Measurements from ENCODE around the gene GHR.

The GHR gene

DNA sequence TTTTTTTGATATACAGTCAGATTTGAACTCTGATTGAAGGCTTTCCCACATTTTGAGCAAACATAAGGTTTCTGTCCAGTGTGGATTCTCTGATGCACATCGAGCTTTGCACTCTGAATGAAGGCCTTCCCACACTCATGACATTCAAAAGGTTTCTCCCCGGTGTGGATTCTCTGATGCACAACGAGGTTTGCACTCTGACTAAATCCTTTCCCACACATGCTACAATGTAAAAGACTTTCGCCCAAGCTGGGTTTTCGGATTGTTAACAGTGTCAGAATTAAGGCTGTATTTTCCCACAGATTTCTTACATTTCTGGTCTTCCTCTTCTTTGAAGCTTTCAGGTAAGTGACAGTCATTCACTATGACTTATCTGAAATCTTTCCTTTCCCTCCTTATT is 44.3 kb downstream of the GHR start:
- DNase-seq = no peak

DNA sequence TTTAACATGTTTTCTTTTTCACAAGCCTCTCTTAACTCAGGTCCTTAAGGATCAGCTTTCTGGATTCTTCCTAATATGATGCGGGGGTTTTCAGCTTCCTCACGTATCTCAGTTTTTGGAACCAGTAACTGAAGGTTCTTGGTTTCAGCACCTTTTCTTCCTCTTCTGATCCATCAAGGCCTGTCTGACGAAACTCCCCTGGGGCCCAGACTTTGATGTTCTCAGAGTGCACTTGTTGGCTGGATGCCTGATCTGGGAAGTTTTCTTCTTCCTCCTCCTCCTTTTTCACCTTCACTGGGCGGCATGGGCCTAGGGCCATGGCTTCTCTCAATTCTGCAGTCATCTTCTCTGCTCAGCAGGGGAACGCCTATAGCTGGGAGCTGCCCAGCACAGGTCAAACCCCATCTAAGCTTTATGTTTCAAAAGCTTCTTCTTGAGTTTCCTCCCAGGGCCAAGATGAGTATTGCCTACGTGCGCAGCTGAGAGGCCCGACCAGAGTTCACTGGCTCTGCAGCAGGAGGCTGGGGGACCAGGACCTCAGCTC is 44.8 kb downstream of the GHR start:
- no peak for DNase-seq

GRCh38 chr5:42483472-42484154 is 60.4 kb downstream of the GHR start:
- DNase-seq = no peak

- no peak for DNase-seq
Measured at GRCh38 chr5:42487077-42487476, 63.8 kb downstream of the GHR start.

GRCh38 chr5:42487821-42488220 is 64.6 kb downstream of the GHR start:
- no peak for DNase-seq

GRCh38 chr5:42490831-42491230 is 67.6 kb downstream of the GHR start:
- DNase-seq = no peak

DNA sequence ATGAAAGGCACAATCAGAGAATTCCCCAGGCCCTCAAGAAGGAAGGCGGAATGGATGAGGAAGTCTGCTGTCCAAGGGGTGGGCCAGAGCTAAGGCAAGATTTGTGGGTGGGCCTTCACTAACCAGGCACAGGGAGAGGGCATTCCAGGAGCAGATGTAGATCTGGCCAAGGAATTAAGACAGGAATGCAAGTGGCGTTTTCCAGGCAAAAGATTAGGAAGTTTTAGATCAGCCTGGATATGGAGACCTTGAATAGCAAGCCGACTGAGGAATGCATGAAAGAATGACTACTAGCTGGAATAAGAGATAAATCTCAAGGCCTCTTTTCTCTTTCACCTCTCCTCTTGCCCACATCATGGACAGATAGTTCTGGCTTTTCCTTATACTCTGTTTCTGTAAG is 68.5 kb downstream of the GHR start:
- no peak for DNase-seq

DNA sequence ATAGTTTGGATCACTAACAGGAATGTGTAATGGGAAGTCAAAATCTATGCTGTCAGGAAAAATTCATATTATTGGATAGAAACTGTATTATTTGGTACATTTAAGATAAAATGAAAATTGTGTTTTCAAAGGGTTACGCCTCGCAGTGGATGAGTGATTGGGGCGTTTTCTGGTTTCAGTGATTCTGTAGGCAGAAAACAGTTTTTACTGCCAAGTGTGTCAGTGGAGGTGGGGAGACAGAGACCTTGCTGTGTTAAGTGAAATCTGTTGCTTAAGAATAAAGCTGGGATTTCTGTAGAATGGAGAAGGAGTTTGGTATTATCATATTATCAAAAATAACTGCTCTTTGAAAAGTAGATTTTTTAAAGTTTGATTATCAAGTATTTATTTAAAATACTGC is 69.7 kb downstream of the GHR start:
- no peak for DNase-seq

- no peak for DNase-seq
Measured at GRCh38 chr5:42494414-42494813, 71.2 kb downstream of the GHR start.

GRCh38 chr5:42495914-42496313 is 72.7 kb downstream of the GHR start:
- no peak for DNase-seq

DNA sequence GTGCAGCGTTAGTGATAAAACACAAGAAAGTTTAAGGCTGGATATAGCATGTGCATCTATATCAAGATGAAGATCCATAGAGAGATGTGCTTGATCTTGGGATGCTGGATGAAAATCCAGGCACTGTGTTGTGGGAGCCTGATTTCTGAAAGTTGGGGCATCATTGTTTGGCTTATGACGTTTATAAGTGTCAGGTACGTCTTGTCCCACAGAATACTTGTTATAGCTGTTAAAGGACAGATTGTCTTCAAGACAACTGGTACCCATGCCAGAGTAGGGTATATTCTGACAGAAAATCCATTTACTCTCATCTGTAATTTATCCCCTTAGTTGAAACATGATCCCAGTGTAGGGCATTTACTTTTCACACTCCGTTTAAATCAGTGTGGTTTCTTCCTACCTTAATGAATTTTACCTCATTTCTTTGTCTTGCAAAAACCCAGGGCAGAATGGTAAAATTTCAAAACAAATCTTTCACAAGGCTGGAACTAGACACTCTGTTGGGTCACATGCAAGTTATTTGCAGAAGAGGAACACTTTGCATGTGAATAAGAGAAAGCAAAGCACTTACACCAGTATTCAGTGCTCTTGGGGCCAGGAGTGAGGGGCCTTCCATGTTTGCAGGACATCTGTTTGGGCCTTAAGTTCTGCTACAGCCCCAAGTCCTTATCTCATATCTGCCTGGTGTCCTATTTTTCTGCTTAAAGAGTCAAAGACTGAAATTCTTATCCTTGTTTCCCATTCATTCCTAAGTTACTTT is 73.3 kb downstream of the GHR start:
- DNase-seq = no peak

DNA sequence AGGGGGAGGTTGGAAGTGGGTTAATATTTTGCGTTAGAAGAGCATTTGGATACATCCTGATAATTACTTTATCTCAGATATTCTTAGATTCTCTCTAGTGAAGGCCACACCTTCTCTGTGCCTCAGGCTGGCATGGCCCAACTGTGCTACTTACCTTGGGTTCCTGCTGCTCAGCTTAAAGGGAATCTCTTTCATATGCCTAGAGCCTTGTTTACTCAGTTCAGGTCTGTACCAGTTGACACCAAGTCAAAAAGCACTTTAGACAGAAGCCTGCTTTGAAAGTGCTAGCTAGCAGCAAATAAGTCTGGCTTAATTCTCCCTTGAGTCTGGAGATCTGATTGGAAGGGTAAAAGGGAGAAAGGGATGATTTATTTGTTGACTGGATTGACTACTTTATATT is 74.8 kb downstream of the GHR start:
- no peak for DNase-seq

GRCh38 chr5:42499016-42499415 is 75.8 kb downstream of the GHR start:
- no peak for DNase-seq

DNA sequence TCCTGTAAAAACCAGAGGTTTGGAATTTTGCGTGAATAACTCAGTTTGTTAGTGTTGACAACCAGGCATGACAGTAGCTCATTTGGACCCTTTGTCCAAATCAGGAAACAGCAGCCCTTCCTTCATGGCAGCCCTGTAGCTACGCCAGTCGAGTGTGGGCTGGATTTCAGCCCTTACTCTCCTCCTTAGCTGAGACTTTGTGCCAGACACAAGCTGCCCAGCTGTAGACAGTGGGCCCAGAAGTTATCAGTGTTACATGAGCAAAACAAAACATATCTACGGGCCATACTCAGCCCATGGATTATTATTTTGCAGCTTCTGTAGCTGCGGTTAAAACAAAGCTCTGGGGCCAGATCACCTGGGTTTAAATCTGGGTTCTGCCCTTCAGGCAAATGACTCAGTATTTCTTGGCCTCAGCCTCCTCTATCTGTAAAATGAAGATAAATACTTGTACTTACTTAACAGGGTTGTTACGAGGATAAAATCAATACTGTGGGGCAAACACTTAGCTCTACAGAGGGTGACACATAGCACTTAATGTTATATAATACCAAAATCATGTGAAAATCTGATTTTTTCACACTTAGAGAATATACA is 76.9 kb downstream of the GHR start:
- no peak for DNase-seq

- no peak for DNase-seq
Measured at GRCh38 chr5:42502613-42503470, 79.6 kb downstream of the GHR start.

DNA sequence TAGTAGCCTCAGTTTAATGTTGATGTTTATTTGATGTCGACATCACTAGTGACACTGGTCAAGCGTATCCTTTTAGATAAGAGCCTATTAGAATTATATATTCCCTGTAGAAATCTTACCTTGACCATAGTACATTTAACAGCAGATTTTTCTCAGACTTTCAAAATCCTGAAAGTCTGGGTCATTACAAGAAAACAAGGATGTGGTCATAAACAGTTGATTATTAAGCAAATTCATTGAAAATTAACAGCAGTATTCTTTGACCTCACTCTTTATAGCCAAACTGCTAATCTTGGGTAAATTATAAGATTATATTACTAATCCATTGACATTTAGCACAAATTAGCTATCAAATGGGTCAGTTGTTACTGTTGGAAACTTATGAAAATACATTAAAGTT is 83.4 kb downstream of the GHR start:
- DNase-seq = no peak

GRCh38 chr5:42507451-42508097 is 84.3 kb downstream of the GHR start:
- no peak for DNase-seq

DNA sequence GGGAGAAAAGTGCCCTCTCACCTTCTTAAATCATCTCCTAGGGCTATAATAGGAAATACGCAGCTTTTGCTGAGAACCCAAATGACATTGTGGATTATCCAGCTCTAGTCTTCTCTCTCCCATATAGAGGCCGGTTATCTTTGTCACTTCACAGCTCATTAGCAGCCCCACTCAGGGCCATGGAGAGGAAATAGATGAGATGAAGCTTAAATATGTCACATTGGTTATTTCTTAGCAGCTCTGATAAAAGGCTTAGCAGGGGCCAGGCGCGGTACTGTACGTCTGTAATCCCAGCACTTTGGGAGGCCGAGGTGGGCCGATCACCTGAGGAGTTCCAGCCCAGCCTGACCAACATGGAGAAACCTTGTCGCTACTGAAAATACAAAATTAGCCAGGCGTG is 90.0 kb downstream of the GHR start:
- no peak for DNase-seq

DNA sequence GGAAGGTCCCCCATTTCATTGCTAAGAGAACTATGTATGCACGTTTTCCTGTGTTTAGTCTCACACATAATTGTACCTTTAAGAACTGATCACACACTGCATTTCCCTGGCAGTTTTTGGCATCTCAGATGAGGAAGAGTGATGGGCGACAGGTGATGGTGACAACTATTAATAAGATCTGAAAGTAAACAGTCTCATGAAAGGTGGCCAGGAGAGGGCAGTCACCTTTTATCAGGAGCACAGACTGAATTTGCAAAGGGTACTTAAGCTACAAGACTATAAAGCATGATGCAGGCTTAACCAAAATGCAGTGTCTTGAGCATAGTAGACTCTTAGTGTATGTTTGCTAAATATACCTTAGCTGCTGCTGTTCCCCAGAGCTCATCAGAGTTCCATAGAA is 91.5 kb downstream of the GHR start:
- no peak for DNase-seq

DNA sequence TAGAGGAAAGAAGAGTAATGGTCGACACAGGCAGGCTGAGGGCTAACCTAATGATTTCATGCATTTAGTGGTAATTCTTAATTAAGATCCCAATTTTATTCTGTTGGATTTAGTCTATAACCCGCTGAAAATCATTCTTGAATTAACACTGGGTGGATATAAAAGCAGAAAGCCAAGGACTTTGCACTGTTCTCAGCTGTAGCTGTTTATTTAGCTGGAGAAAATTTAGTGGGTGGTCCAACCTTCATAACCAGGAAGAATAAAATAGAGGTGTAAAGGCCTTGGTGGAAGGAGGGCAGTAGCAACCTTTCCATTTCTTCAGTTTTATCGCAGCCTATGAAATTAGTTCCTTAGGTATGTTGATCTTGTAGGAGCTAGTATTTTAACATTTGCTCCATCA is 92.3 kb downstream of the GHR start:
- DNase-seq = no peak

DNA sequence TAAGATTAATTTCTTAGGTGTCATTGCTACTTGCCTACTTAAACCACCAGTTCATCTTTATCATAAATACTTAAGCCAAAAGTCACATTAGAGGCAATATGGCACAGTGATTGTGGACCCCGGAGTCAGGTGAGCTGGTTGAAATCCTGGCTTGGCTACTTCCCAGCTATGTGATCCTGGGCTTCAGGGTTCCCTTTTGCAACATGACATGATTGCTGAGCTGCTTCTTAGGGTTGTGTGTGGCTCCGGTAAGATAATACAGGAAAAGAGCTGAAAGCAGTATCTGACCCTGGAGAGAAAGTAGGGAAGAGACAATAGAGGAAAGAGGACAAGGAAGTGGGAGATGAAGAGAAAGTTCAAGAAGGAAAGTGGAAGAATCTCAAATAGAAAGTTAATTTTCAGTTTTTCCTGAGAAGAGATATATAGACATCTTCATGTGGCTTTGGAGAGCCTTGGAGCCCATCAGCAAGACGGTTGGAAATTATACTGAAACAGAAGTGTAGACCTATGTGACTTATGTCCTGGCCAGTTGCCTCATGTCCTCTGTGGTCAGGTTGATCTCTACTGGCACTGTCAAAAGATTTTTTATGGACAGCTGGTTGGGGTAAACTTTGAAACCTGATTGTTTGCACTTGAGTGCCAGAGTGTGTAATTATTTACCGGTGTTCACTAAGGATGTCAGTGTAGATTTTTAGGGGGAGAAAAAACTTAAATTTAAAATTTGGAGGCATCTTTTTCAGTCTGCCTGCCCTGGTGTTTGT is 93.2 kb downstream of the GHR start:
- no peak for DNase-seq

DNA sequence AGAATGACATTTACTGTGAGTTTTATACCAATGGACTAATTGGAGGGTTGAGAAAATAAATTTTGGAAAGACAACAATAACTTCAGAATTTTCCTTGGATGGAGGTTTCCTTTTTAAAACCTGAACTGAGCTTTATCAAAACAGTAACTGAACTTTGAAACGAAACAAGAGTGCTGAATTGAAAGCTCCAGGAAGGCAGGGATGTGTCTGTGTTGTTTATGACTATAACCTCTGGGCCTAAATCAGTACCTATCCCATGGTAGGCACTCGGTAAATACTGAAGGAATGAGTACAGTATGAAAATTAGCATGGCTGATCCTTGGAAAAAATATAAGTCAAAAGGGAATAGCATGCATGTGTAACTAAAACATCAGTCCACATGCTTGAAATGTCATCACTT is 93.9 kb downstream of the GHR start:
- no peak for DNase-seq
